GM12878 (cell line): ENCODE data around the gene DTX3. TPM values are rescaled to one million over a fixed set of nuclear protein-coding genes. Genes with fewer than 3 reads are reported as not detected.

Experiments used
- ATAC-seq: fragments of 200-7000 bp; cut with Tn5 transposase; 3 replicates; pipeline ENCODE4 v1.9.1; 2020; ENCODE audit warnings: mild to moderate bottlenecking, moderate library complexity
- BruUV-seq: library from RNA; stranded (reverse); fragments of 400-500 nt; replicated peaks from 2 replicates; lab custom pipeline; 2021; lab: Mats Ljungman, UMichigan
- CTCF ChIA-PET: fragments of 300-600 bp; sonication (Branson Sonifier 250); formaldehyde crosslinking; extraction: SDS; loops from one replicate; lab custom pipeline; 2021; ENCODE audit warnings: inconsistent platforms; lab: Yijun Ruan, JAX
- POLR2A ChIA-PET: fragments of 350-600 bp; formaldehyde crosslinking; extraction: SDS; loops from one replicate; lab custom pipeline; 2021; ENCODE audit warnings: inconsistent platforms; lab: Charles Lee
- RAD21 ChIA-PET: fragments of 300-600 bp; sonication (Branson Sonifier 250); formaldehyde crosslinking; loops from one replicate; lab custom pipeline; 2023; ENCODE audit warnings: antibody characterized with exemption; ENCODE audit not compliant: unreplicated experiment; lab: Charles Lee
- SMC1A ChIA-PET: fragments of 300-600 bp; sonication (Branson Sonifier 250); formaldehyde crosslinking; loops from one replicate; lab custom pipeline; 2023; ENCODE audit not compliant: unreplicated experiment, uncharacterized antibody; lab: Charles Lee
- DNase-seq: peaks from one replicate; pipeline ENCODE4 v3.0.0-alpha.2; 2011; ENCODE audit warnings: low read depth, low spot score
- FAIRE-seq: peaks from 3 replicates; lab custom pipeline; 2011; peaks lifted over from hg19 to GRCh38; lab: Jason Lieb, UNC
- H2AFZ ChIP-seq: 2 replicates; pipeline ENCODE4 v1.6.0; 2011; ENCODE audit warnings: low read depth, low read length, control low read depth; ENCODE audit not compliant: control insufficient read depth
- H3K27ac ChIP-seq: 2 replicates; pipeline ENCODE4 v1.5.1; 2011; ENCODE audit warnings: control low read depth; ENCODE audit not compliant: control insufficient read depth, insufficient read depth
- H3K27me3 ChIP-seq, 2 experiments: replicated peaks in 1 of 2; 2 replicates each; pipeline versions ENCODE4 v1.6.0 to v1.6.1; 2011; ENCODE audit warnings: low read length in 1 of 2; ENCODE audit not compliant: control insufficient read depth in 2 of 2, insufficient read depth in 2 of 2
- H3K36me3 ChIP-seq, 2 experiments: 2 replicates each; pipeline ENCODE4 v1.5.1; 2011; ENCODE audit warnings: low read length in 1 of 2; ENCODE audit not compliant: control insufficient read depth in 2 of 2, insufficient read depth in 2 of 2
- H3K4me1 ChIP-seq: 2 replicates; pipeline ENCODE4 v1.6.1; 2011; ENCODE audit warnings: mild to moderate bottlenecking, low read length, moderate library complexity, mixed read lengths; ENCODE audit not compliant: control insufficient read depth, insufficient read depth
- H3K4me2 ChIP-seq: 2 replicates; pipeline ENCODE4 v1.6.0; 2011; ENCODE audit warnings: control low read depth; ENCODE audit not compliant: control insufficient read depth, insufficient read depth
- H3K4me3 ChIP-seq: fragments of 200-600 bp; sonication (generic); 2 replicates; pipeline ENCODE4 v1.5.1; 2016
- H3K79me2 ChIP-seq: 2 replicates; pipeline ENCODE4 v1.6.0; 2011; ENCODE audit warnings: low read length; ENCODE audit not compliant: control insufficient read depth, insufficient read depth
- H3K9ac ChIP-seq: 2 replicates; pipeline ENCODE4 v1.8.0; 2011; ENCODE audit warnings: low read length, control low read depth, mixed read lengths; ENCODE audit not compliant: control insufficient read depth, insufficient read depth
- H3K9me3 ChIP-seq: replicated peaks from 3 replicates; pipeline ENCODE4 v1.5.1; 2011; ENCODE audit warnings: mild to moderate bottlenecking, low read length; ENCODE audit not compliant: control insufficient read depth, insufficient read depth
- H4K20me1 ChIP-seq: 2 replicates; pipeline ENCODE4 v1.6.0; 2011; ENCODE audit not compliant: control insufficient read depth, insufficient read depth
- ESRRA ChIP-seq: IDR thresholded peaks from 2 replicates; pipeline ENCODE4 v1.6.1; 2012; ENCODE audit warnings: mild to moderate bottlenecking, low read length, improper control_type of control experiment
- IKZF2 ChIP-seq, 2 experiments: fragments of 450-650 bp; IDR thresholded peaks; 2 replicates each; pipeline ENCODE4 v1.6.1; 2017; ENCODE audit warnings: mild to moderate bottlenecking in 2 of 2, moderate library complexity in 2 of 2
- JUNB ChIP-seq: IDR thresholded peaks from 2 replicates; pipeline ENCODE4 v1.6.1; 2016; ENCODE audit warnings: antibody characterized with exemption, mild to moderate bottlenecking
- MTA2 ChIP-seq: fragments of 450-650 bp; IDR thresholded peaks from 2 replicates; pipeline ENCODE4 v1.6.1; 2016; ENCODE audit warnings: low read depth, mild to moderate bottlenecking, moderate library complexity
- MXI1 ChIP-seq: fragments of 150-350 bp; IDR thresholded peaks from 2 replicates; pipeline ENCODE4 v1.6.1; 2011; ENCODE audit warnings: low read depth, mild to moderate bottlenecking, inconsistent platforms, low read length, improper control_type of control experiment
- NR2C2 ChIP-seq: IDR thresholded peaks from 2 replicates; pipeline ENCODE4 v1.6.1; 2011; ENCODE audit warnings: borderline replicate concordance, low read depth; ENCODE audit not compliant: control insufficient read depth, insufficient read length
- NR2F1 ChIP-seq: fragments of 450-650 bp; conservative IDR thresholded peaks from 2 replicates; pipeline ENCODE4 v1.6.1; 2017; ENCODE audit warnings: mild to moderate bottlenecking
- RFX5 ChIP-seq: IDR thresholded peaks from 2 replicates; pipeline ENCODE4 v1.6.1; 2011; ENCODE audit warnings: low read depth, low read length, improper control_type of control experiment
- SMAD5 ChIP-seq: IDR thresholded peaks from 2 replicates; pipeline ENCODE4 v1.6.1; 2016; ENCODE audit warnings: antibody characterized with exemption, low read depth
- SP1 ChIP-seq: IDR thresholded peaks from one replicate; pipeline ENCODE4 v1.6.1; 2011; ENCODE audit warnings: low read depth, low read length
- STAT1 ChIP-seq: fragments of 450-650 bp; conservative IDR thresholded peaks from 2 replicates; pipeline ENCODE4 v1.6.1; 2014; ENCODE audit warnings: antibody characterized with exemption, mild to moderate bottlenecking
- TCF3 ChIP-seq: IDR thresholded peaks from 2 replicates; pipeline ENCODE4 v1.6.1; 2012; ENCODE audit warnings: low read depth, mild to moderate bottlenecking, low read length, borderline replicate concordance; ENCODE audit not compliant: insufficient read depth
- TCF7 ChIP-seq: IDR thresholded peaks from 2 replicates; pipeline ENCODE4 v1.6.1; 2014; ENCODE audit warnings: antibody characterized with exemption, borderline replicate concordance
- USF2 ChIP-seq: IDR thresholded peaks from 2 replicates; pipeline ENCODE4 v1.6.1; 2011; ENCODE audit warnings: low read depth, low read length, improper control_type of control experiment, borderline replicate concordance
- WRNIP1 ChIP-seq: IDR thresholded peaks from 2 replicates; pipeline ENCODE4 v1.6.1; 2011; ENCODE audit warnings: low read depth, low read length, improper control_type of control experiment, borderline replicate concordance
- ZZZ3 ChIP-seq: IDR thresholded peaks from 2 replicates; pipeline ENCODE4 v1.6.1; 2011; ENCODE audit warnings: low read depth; ENCODE audit not compliant: control insufficient read depth, insufficient read length
- WGBS: methylation state at CpG from one replicate; pipeline ENCODE4 v1.1.6; 2016; ENCODE audit warnings: low lambda C conversion rate; ENCODE audit not compliant: insufficient replicate concordance, insufficient coverage; ENCODE audit errors: missing lambda C conversion rate; 5-methylcytosine and 5-hydroxymethylcytosine counted together
- in situ Hi-C: fragments of 300-500 bp; cut with MboI; formaldehyde crosslinking; loops from 9 replicates; pipeline ENCODE4 v1.14.3; 2018; ENCODE audit warnings: mixed read lengths
- intact Hi-C: fragments of 100-400 bp; cut with micrococcal nuclease; formaldehyde crosslinking; loops from one replicate; pipeline ENCODE4 v1.14.2; 2022; ENCODE audit not compliant: unreplicated experiment
- polyA plus RNA-seq, 11 experiments: library from polyadenylated mRNA; depleted of rRNA in 4 of 11; unstranded in 6 of 11; stranded (reverse) in 5 of 11; fragments of >200 nt; fragmentation: Nextera tagmentation in 4 of 11; fragmentation: Illumina TruSeq in 1 of 11; extraction: Ambion mirVana in 4 of 11; extraction: Trizol in 1 of 11; gene quantifications; 1 replicate in 1 of 11; 2 replicates in 10 of 11; pipeline versions ENCODE4 v1.2.1 to v1.2.3, GENCODE V29; 2011 to 2016; ENCODE audit warnings: inconsistent platforms in 2 of 11, missing spikeins in 2 of 11, low read depth in 1 of 11
- total RNA-seq, 4 experiments: library from RNA; depleted of rRNA in 3 of 4; stranded (reverse); fragments of >200 nt in 3 of 4; fragmentation: Illumina TruSeq in 1 of 4; extraction: Trizol in 1 of 4; gene quantifications; 2 replicates each; pipeline versions ENCODE4 v1.2.1 to v1.2.3, GENCODE V29; 2013 to 2021
- TF ChIP-seq, protein P1 (sequence below): IDR thresholded peaks from 2 replicates; pipeline ENCODE4 v1.6.1; 2011; ENCODE audit warnings: mild to moderate bottlenecking, low read depth, low read length, moderate library complexity; ENCODE audit not compliant: insufficient replicate concordance
- TF ChIP-seq, protein P2 (sequence below), 3 experiments: IDR thresholded peaks in 2 of 3; conservative IDR thresholded peaks in 1 of 3; 2 replicates each; pipeline ENCODE4 v1.5.1; 2011; ENCODE audit warnings: low read depth in 3 of 3, low read length in 3 of 3, mild to moderate bottlenecking in 3 of 3, control low read depth in 2 of 3, moderate library complexity in 2 of 3, inconsistent platforms in 1 of 3, mixed read lengths in 1 of 3; ENCODE audit not compliant: control insufficient read depth in 2 of 3, insufficient read depth in 1 of 3; ENCODE audit errors: extremely low read depth in 1 of 3

The DTX3 gene
- total and polyA plus RNA-seq, 10 of the 15 experiments (the other 5 are each of a cell fraction or from before 2014, with no cell fraction given), result 1.1 to 13.6 (median 5.6) TPM

DNA sequence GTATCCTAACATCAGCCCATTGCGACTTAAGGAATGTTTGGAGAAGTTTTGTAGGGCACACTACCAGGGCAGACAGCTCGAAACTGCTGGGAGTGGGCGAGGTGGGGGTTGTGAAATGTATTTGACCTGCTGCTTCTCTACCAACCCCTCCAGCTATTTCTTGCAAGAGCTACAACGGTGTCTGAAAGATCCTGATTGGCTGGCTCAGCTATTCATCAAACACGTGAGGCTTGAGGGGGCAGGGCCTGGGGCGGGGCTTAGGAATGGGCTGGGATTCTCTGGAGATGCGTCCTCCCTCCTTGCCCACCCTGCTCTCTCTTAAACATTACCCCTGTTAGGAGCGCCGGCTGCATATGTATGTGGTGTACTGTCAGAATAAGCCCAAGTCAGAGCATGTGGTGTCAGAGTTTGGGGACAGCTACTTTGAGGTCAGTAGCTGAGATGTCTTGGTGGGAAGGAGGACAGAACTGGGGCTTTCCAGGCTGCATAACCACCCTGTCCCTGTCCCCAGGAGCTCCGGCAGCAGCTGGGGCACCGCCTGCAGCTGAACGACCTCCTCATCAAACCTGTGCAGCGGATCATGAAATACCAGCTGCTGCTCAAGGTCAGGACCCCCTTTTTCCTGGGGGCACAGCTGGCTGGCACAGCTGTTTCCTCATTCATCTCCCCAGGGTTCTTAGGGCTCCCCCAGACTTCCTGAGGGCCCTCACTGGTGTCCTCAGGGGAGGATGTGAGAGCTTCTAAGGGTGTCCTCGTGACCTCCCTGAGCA is 9.7 kb downstream of the DTX3 start (continued):
- TF ChIP-seq, protein P1, sequence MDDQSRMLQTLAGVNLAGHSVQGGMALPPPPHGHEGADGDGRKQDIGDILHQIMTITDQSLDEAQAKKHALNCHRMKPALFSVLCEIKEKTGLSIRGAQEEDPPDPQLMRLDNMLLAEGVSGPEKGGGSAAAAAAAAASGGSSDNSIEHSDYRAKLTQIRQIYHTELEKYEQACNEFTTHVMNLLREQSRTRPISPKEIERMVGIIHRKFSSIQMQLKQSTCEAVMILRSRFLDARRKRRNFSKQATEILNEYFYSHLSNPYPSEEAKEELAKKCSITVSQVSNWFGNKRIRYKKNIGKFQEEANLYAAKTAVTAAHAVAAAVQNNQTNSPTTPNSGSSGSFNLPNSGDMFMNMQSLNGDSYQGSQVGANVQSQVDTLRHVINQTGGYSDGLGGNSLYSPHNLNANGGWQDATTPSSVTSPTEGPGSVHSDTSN, result peak; percentile 90
- TF ChIP-seq SP1, result peak; percentile 33
- TF ChIP-seq TCF7, result no peak
- TF ChIP-seq IKZF2 (IDR thresholded peaks at IDR 0.05), result 0 out of 4 replicates have a peak, but pooled peaks of 1 of the 2 experiments have one; percentile 26
- TF ChIP-seq STAT1, result no peak
- peak; percentile 63; the same call in 1 of the 2 replicates for TF ChIP-seq TCF3
- no peak for TF ChIP-seq SMAD5
- TF ChIP-seq ZZZ3, result no peak

- POLR2A ChIA-PET, result interaction anchor here (0.8 to 2.9 kb wide), 5 partner anchors 10 to 35 kb away, joined by 3 to 13 read pairs (median 3); partner anchors contain the start of gene DTX3
- Histone ChIP-seq H3K36me3 (no peaks in the 10 kb centered on the region), H3K9me3 (no peaks in the 10 kb centered on the region), H3K4me1 (peaks cover 10% of the 10 kb centered on the region), H2AFZ (no peak overlapping the region), H3K27me3 (peaks cover 5 to 6% of the 10 kb centered on the region in 2 experiments; a peak in 3 of 4 replicates), H3K9ac (no peak overlapping the region), H3K79me2 (no peaks in the 10 kb centered on the region), H3K4me2 (no peak overlapping the region), H4K20me1 (no peaks in the 10 kb centered on the region), H3K27ac (no peak overlapping the region), H3K4me3 (no peak overlapping the region)
- no TSS peak for BruUV-seq
- SMC1A ChIA-PET, result interaction anchor here (1.1 to 1.6 kb wide), 9 partner anchors 7 to 156 kb away, joined by 3 to 15 read pairs (median 5); partner anchors contain the start of gene PIP4K2C
- no peak for DNase-seq
- RAD21 ChIA-PET, result interaction anchor here (1.1 to 2.3 kb wide), 7 partner anchors 22 to 156 kb away, joined by 3 to 16 read pairs (median 4); partner anchors contain the start of genes GLI1 and PIP4K2C
- CTCF ChIA-PET, result interaction anchor here (0.6 to 5.1 kb wide), 14 partner anchors 8 to 401 kb away, joined by 3 to 49 read pairs (median 4); partner anchors contain the start of gene GLI1
- ATAC-seq, result no peak
- in situ Hi-C loops, result no loop called here
- no peak for FAIRE-seq
- 73% methylated on average over 11 of the region's 11 CpGs for WGBS
- intact Hi-C loops, result no loop called here
- TF ChIP-seq NR2F1 (no peak), JUNB (no peak), NR2C2 (no peak), ESRRA (no peak), WRNIP1 (no peak), MXI1 (no peak), RFX5 (no peak), TCF3 (no peak), MTA2 (no peak), USF2 (no peak)
- TF ChIP-seq, protein P2, sequence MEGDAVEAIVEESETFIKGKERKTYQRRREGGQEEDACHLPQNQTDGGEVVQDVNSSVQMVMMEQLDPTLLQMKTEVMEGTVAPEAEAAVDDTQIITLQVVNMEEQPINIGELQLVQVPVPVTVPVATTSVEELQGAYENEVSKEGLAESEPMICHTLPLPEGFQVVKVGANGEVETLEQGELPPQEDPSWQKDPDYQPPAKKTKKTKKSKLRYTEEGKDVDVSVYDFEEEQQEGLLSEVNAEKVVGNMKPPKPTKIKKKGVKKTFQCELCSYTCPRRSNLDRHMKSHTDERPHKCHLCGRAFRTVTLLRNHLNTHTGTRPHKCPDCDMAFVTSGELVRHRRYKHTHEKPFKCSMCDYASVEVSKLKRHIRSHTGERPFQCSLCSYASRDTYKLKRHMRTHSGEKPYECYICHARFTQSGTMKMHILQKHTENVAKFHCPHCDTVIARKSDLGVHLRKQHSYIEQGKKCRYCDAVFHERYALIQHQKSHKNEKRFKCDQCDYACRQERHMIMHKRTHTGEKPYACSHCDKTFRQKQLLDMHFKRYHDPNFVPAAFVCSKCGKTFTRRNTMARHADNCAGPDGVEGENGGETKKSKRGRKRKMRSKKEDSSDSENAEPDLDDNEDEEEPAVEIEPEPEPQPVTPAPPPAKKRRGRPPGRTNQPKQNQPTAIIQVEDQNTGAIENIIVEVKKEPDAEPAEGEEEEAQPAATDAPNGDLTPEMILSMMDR (IDR thresholded peaks at IDR 0.05 in 2 of 3, conservative IDR thresholded peaks at IDR 0.05 in 1 of 3; ENCODE audit: control insufficient read depth in 2 of 3, extremely low read depth in 1 of 3, insufficient read depth in 1 of 3, low read depth in 3 of 3, low read length in 3 of 3), result no peak
These were observed 10.4 kb downstream of the DTX3 start for GRCh38 chr12:57614948-57615500.
